Transverse colon (tissue), 4 donors: ENCODE results near the gene PRKCA. TPM values are rescaled to one million over a fixed set of nuclear protein-coding genes. Genes with fewer than 3 reads are reported as not detected.

Experiments
- DNase-seq: peaks from one replicate; pipeline ENCODE4 v3.0.0-alpha.2; 2019
- H3K27ac ChIP-seq, 4 donors: fragments of 200-600 bp; sonication (generic); 2 replicates each; pipeline ENCODE4 v1.5.1; 2016 to 2018; ENCODE audit warnings: inconsistent platforms in 4 of 4
- H3K27me3 ChIP-seq: fragments of 200-600 bp; sonication (generic); 2 replicates; pipeline ENCODE4 v1.5.1; 2017; ENCODE audit warnings: inconsistent platforms
- H3K36me3 ChIP-seq, 4 donors: fragments of 200-600 bp; sonication (generic); 2 replicates each; pipeline ENCODE4 v1.5.1; 2017 to 2019; ENCODE audit warnings: inconsistent platforms in 4 of 4
- H3K4me1 ChIP-seq, 4 donors: fragments of 200-600 bp; sonication (generic); 2 replicates each; pipeline ENCODE4 v1.5.1; 2017 to 2020; ENCODE audit warnings: inconsistent platforms in 4 of 4
- H3K4me3 ChIP-seq, 4 donors: fragments of 200-600 bp; sonication (generic); 1 replicate in 1 of 4; 2 replicates in 3 of 4; pipeline versions ENCODE4 v1.5.1 to v1.6.1; 2017 to 2019; ENCODE audit warnings: inconsistent platforms in 4 of 4
- H3K9me3 ChIP-seq, 2 donors: fragments of 200-600 bp; sonication (generic); 2 replicates each; pipeline ENCODE4 v1.5.1; 2017 to 2019; ENCODE audit warnings: inconsistent platforms in 2 of 2
- EP300 ChIP-seq: sonication (generic); formaldehyde crosslinking; IDR thresholded peaks from one replicate; pipeline ENCODE4 v1.6.1; 2017; ENCODE audit warnings: antibody characterized with exemption, low read depth
- POLR2A ChIP-seq: fragments of 450-650 bp; IDR thresholded peaks from one replicate; pipeline ENCODE4 v1.6.1; 2016; ENCODE audit warnings: antibody characterized with exemption, mild to moderate bottlenecking, moderate library complexity
- POLR2AphosphoS5 ChIP-seq, 3 donors: sonication (generic); formaldehyde crosslinking; IDR thresholded peaks; one replicate each; pipeline ENCODE4 v1.6.1; 2016; ENCODE audit warnings: antibody characterized with exemption in 3 of 3
- WGBS, 2 donors: methylation state at CpG; one replicate each; pipeline ENCODE4 v1.1.5; 2018; ENCODE audit warnings: low coverage in 1 of 2; 5-methylcytosine and 5-hydroxymethylcytosine counted together
- in situ Hi-C, 4 donors: fragments of 200-750 bp; cut with MboI; loops; one replicate each; pipeline versions ENCODE4 v1.15.0 to v1.15.1; 2017; ENCODE audit warnings: low sequenced_read_pairs in 3 of 4, low pct_ligation_motif_present in 1 of 4, low pct_unique_long_range_greater_than_20kb in 1 of 4
- intact Hi-C: fragments of 100-400 bp; cut with DNase I; formaldehyde crosslinking; loops from one replicate; pipeline ENCODE4 v1.15.1; 2023; ENCODE audit warnings: low total_unique reads
- total RNA-seq, 4 donors: library from RNA; depleted of rRNA; stranded (reverse); fragments of >200 nt; gene quantifications; one replicate each; pipeline ENCODE4 v1.1.0, GENCODE V29; 2016
- TF ChIP-seq, protein P1 (sequence below), 5 experiments: fragments of 200-600 bp in 3 of 5; fragments of 450-650 bp in 2 of 5; sonication (generic) in 3 of 5; IDR thresholded peaks; 1 replicate in 2 of 5; 2 replicates in 3 of 5; pipeline ENCODE4 v1.5.1; 2016 to 2017; ENCODE audit warnings: antibody characterized with exemption in 5 of 5, inconsistent platforms in 3 of 5, mild to moderate bottlenecking in 2 of 5, moderate library complexity in 1 of 5

PRKCA gene
- total RNA-seq, 4 donors from 2014 or later: 16.1 to 49.7 (median 31.7) TPM

DNA sequence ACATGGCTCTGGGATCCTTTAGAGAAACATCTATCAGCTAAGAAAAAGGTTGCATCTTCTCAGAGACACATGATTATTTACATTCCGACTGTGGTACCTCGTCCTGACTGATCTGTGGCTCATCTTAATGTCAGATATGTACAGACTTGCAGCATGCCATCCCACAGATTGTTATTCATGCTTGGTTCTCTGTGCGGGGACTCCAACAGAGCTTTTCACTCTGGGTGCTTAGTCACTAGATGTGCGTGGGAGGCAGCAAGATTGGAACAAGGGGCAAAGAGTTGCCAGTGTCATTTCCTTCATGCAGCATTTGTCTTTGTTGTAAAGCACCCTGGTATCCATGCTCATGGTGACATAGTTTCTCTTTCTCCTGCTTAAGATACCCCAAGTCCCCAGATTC lies 353.4 kb downstream of the PRKCA start:
- H3K4me3 ChIP-seq: no peak overlapping the region
- peaks cover 0 to 5% (median 0%) of the 10 kb centered on the region in 4 donors for H3K4me1 ChIP-seq
- in situ Hi-C loops (loop anchor here in 1 of 4 donors (25.0 kb wide), 1 partner anchor 394 kb away; no protein-coding TSS in a partner anchor), intact Hi-C loops (no loop called here)
- no peaks in the 10 kb centered on the region for H3K27me3 ChIP-seq
- no peak overlapping the region for H3K27ac ChIP-seq
- WGBS, 2 donors: 53 to 61% methylated on average over 3 to 4 of the region's 4 CpGs
- no peak for TF ChIP-seq POLR2A
- no peak for DNase-seq
- no peaks in the 10 kb centered on the region for H3K9me3 ChIP-seq
- no peaks in the 10 kb centered on the region for H3K36me3 ChIP-seq

DNA sequence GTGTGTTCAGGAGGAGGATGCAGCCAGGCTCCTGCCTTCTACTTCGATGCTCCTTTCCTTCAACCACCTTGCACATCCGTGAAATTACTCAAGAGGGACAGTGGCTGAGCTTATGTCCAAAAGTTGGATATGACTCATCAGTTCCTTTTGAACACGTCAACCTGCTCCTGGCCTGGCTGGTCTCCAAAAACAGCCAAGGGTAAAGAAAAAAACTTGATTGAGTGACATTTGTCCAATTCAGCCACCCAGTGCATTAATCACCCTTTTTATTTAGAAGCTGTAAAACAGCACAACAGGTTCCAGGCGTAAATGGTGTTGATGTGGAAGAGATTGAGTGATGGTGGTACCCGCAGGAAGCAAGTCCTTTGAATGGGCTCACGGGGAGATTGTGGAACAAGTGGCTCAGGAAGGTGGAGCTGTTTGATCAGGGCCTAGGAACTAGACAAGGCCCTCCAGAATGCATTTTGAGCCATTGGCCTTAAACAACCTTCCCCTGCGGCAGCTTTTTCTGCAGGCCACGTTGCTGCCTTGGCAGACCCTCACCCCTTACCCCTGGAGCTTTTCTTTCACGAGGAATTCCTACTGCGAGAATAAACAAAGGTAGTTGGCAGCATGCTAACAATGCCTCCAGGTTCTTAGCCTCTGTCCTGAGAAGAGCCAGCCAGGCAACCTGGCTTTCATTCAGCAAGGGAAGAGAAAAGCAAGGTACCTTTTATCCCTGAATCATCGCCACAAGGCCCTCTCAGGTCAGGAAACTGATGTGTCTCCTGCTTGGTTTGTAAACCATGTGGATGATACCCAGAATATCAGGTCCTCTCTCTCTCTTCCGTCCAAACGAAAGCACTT lies 359.2 kb downstream of the PRKCA start:
- DNase-seq: no peak
- in situ Hi-C loops (loop anchor here in 1 of 4 donors (25.0 kb wide), 1 partner anchor 399 kb away; no protein-coding TSS in a partner anchor), intact Hi-C loops (no loop called here)
- Histone ChIP-seq H3K4me1 (peaks cover 0 to 3% (median 0%) of the 10 kb centered on the region in 4 donors), H3K36me3 (no peaks in the 10 kb centered on the region), H3K9me3 (no peaks in the 10 kb centered on the region), H3K27ac (no peak overlapping the region), H3K27me3 (no peaks in the 10 kb centered on the region), H3K4me3 (no peak overlapping the region)
- TF ChIP-seq POLR2AphosphoS5 (IDR thresholded peaks at IDR 0.05) (no peak), EP300 (no peak), POLR2A (no peak)
- TF ChIP-seq, protein P1, sequence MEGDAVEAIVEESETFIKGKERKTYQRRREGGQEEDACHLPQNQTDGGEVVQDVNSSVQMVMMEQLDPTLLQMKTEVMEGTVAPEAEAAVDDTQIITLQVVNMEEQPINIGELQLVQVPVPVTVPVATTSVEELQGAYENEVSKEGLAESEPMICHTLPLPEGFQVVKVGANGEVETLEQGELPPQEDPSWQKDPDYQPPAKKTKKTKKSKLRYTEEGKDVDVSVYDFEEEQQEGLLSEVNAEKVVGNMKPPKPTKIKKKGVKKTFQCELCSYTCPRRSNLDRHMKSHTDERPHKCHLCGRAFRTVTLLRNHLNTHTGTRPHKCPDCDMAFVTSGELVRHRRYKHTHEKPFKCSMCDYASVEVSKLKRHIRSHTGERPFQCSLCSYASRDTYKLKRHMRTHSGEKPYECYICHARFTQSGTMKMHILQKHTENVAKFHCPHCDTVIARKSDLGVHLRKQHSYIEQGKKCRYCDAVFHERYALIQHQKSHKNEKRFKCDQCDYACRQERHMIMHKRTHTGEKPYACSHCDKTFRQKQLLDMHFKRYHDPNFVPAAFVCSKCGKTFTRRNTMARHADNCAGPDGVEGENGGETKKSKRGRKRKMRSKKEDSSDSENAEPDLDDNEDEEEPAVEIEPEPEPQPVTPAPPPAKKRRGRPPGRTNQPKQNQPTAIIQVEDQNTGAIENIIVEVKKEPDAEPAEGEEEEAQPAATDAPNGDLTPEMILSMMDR (IDR thresholded peaks at IDR 0.05): no peak
- WGBS, 2 donors: 79% methylated on average over 13 of the region's 13 CpGs; no CpG with 5 or more reads in 1 of the 2 donors

DNA sequence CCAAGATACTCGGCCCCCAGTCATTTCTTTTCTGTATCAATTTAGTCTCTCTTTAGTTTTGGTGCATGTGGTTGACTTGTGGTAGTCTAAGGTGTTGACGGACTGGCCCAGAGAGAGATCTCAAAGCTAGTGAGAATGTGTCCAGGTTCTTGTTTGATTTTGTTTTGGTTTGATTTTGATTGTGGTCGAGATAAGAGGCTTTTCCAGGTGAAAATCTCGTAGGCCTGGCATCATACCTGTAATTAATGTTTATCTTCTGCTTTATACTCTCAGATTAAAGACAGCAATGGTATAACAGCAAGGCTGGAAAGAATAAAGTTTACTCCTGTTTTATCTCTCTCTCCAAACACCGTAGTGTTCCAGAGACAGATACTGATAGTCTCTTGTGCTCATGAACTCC lies 360.1 kb downstream of the PRKCA start:
- in situ Hi-C loops: loop anchor here in 1 of 4 donors (25.0 kb wide), 1 partner anchor 400 kb away; no protein-coding TSS in a partner anchor
- Histone ChIP-seq H3K9me3 (no peaks in the 10 kb centered on the region), H3K27me3 (no peaks in the 10 kb centered on the region), H3K4me1 (peaks cover 0 to 3% (median 0%) of the 10 kb centered on the region in 4 donors), H3K4me3 (no peak overlapping the region), H3K27ac (no peak overlapping the region), H3K36me3 (no peaks in the 10 kb centered on the region)
- intact Hi-C loops: no loop called here
- TF ChIP-seq, protein P1 (IDR thresholded peaks at IDR 0.05): no peak
- TF ChIP-seq POLR2AphosphoS5 (IDR thresholded peaks at IDR 0.05) (no peak), EP300 (no peak), POLR2A (no peak)
- no peak for DNase-seq
- 30 to 61% methylated on average over 3 to 5 of the region's 5 CpGs for WGBS, 2 donors

DNA sequence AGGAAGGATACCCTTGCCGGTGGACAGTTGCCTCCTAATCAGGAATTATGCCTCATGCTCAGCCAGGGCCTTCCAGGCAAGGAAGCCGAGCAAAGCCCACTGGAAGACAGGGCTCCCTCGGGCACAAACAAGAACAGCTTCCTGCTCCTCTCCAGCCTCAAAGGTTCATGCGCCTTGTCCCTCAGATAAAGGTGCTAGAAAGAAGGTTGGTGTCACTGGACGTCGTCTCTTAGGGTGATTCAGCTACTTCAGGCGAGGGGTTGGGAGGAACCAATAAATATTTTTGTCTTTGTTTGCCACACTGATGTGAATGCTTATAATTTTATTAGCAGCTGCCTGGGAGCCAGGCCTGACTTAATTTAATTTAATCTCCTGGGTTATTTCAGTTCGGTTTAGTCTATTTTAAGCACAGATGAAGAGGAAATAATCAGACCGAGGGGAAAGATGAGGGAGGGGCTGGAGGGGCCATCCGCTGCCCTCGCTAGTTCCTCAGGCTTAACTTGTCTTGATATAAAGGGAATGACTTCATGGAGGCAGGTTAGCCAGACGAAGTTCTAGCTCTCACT lies 360.7 kb downstream of the PRKCA start:
- Histone ChIP-seq H3K9me3 (no peaks in the 10 kb centered on the region), H3K36me3 (no peaks in the 10 kb centered on the region), H3K27me3 (no peaks in the 10 kb centered on the region), H3K27ac (no peak overlapping the region), H3K4me1 (peaks cover 0 to 3% (median 0%) of the 10 kb centered on the region in 4 donors), H3K4me3 (no peak overlapping the region)
- intact Hi-C loops (no loop called here), in situ Hi-C loops (loop anchor here in 1 of 4 donors (25.0 kb wide), 1 partner anchor 401 kb away; no protein-coding TSS in a partner anchor)
- 56 to 71% methylated on average over 8 to 12 of the region's 12 CpGs for WGBS, 2 donors
- TF ChIP-seq POLR2A (no peak), POLR2AphosphoS5 (IDR thresholded peaks at IDR 0.05) (no peak), EP300 (no peak)
- TF ChIP-seq, protein P1 (IDR thresholded peaks at IDR 0.05): no peak
- no peak for DNase-seq
